ENCODE results near the gene C2orf42.

Gene C2orf42

GRCh38 chr2:70101174-70101573, 89.6 kb downstream of the C2orf42 start:
- no peaks in the 10 kb centered on the region for H3K9me3 ChIP-seq (ENCODE audit: severe bottlenecking)
- DNase-seq, result no peak
- H3K27ac ChIP-seq, result no peak overlapping the region
- no peaks in the 10 kb centered on the region for H3K36me3 ChIP-seq
- TF ChIP-seq, protein P1, sequence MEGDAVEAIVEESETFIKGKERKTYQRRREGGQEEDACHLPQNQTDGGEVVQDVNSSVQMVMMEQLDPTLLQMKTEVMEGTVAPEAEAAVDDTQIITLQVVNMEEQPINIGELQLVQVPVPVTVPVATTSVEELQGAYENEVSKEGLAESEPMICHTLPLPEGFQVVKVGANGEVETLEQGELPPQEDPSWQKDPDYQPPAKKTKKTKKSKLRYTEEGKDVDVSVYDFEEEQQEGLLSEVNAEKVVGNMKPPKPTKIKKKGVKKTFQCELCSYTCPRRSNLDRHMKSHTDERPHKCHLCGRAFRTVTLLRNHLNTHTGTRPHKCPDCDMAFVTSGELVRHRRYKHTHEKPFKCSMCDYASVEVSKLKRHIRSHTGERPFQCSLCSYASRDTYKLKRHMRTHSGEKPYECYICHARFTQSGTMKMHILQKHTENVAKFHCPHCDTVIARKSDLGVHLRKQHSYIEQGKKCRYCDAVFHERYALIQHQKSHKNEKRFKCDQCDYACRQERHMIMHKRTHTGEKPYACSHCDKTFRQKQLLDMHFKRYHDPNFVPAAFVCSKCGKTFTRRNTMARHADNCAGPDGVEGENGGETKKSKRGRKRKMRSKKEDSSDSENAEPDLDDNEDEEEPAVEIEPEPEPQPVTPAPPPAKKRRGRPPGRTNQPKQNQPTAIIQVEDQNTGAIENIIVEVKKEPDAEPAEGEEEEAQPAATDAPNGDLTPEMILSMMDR (IDR thresholded peaks at IDR 0.05; ENCODE audit: low read depth, low read length), result no peak
- H3K4me3 ChIP-seq (ENCODE audit: low read depth, low read length), result no peak overlapping the region
- H3K27me3 ChIP-seq (ENCODE audit: insufficient read depth, low read depth, severe bottlenecking), result no peaks in the 10 kb centered on the region
